AG09309 (cell line): ENCODE data around the gene MICOS13.

Source experiments
- DNase-seq: peaks from one replicate; pipeline ENCODE4 v3.0.0-alpha.2; 2010; ENCODE audit warnings: low read depth
- H3K4me3 ChIP-seq: 2 replicates; pipeline ENCODE4 v1.5.1; 2011; ENCODE audit warnings: mild to moderate bottlenecking, low read depth, low read length, moderate library complexity; ENCODE audit not compliant: control insufficient read depth
- CTCF ChIP-seq: IDR thresholded peaks from 2 replicates; pipeline ENCODE4 v1.5.1; 2011; ENCODE audit warnings: mild to moderate bottlenecking, low read depth, low read length, inconsistent platforms; ENCODE audit not compliant: insufficient read depth, control insufficient read depth; ENCODE audit errors: missing control alignments

The MICOS13 gene

GRCh38 chr19:5694956-5695648 lies 14.8 kb upstream of the MICOS13 start:
- H3K4me3 ChIP-seq = no peak overlapping the region
- no peak for TF ChIP-seq CTCF
- no peak for DNase-seq

GRCh38 chr19:5694167-5694955 lies 14.0 kb upstream of the MICOS13 start:
- no peak for TF ChIP-seq CTCF

GRCh38 chr19:5693195-5694166 lies 13.2 kb upstream of the MICOS13 start:
- no peak overlapping the region for H3K4me3 ChIP-seq
- no peak for DNase-seq
- TF ChIP-seq CTCF = no peak

More at GRCh38 chr19:5694167-5694955, 14.0 kb upstream of the MICOS13 start:
- H3K4me3 ChIP-seq = no peak overlapping the region
- no peak for DNase-seq

GRCh38 chr19:5692723-5693194 lies 12.4 kb upstream of the MICOS13 start:
- TF ChIP-seq CTCF = no peak
- no peak overlapping the region for H3K4me3 ChIP-seq
- no peak for DNase-seq

- no peak for TF ChIP-seq CTCF
- H3K4me3 ChIP-seq = peak overlapping the region; percentile 92
- DNase-seq = no peak
These were observed 11.8 kb upstream of the MICOS13 start for GRCh38 chr19:5691822-5692722.
